GM13977 (cell line): ENCODE results near the gene CDK4.
"Not testable (repeated sequence)": the region's sequence is repeated elsewhere in the genome, so short reads cannot be mapped to it uniquely, and the experiment has no call there.

Experiments
- DNase-seq: peaks from one replicate; pipeline ENCODE4 v3.0.0; 2012; ENCODE audit warnings: low spot score
- in situ Hi-C: fragments of 300-500 bp; cut with MboI; formaldehyde crosslinking; loops from one replicate; pipeline ENCODE4 v1.12.0; 2022; ENCODE audit warnings: low sequenced_read_pairs, low pct_unique_long_range_greater_than_20kb, mixed read lengths, inconsistent platforms; ENCODE audit not compliant: unreplicated experiment
- TF ChIP-seq, protein P1 (sequence below): IDR thresholded peaks from 2 replicates; pipeline ENCODE4 v1.5.1; 2012; ENCODE audit warnings: mild to moderate bottlenecking, control low read depth; ENCODE audit not compliant: insufficient read depth; ENCODE audit errors: extremely low read depth, missing control alignments

CDK4 gene

DNA sequence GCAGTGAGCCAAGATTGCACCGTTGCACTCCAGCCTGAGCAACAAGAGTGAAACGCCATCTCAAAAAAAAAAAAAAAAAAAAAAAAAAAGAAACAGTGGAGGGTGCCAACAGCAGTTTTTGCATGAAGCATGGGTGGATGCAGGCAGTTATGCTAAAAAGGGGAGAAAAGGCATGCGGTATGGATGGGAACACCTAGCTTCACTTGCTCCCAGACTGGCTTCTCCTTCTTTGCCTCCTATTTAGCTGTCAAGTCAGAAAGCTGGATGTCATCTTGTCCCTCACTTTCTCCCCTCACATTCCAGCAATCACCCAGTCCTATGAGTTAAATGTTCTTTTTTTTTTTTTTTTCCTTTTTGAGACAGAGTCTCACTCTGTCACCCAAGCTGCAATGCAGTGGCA is 22.9 kb upstream of the CDK4 start:
- in situ Hi-C loops = no loop called here
- TF ChIP-seq, protein P1, sequence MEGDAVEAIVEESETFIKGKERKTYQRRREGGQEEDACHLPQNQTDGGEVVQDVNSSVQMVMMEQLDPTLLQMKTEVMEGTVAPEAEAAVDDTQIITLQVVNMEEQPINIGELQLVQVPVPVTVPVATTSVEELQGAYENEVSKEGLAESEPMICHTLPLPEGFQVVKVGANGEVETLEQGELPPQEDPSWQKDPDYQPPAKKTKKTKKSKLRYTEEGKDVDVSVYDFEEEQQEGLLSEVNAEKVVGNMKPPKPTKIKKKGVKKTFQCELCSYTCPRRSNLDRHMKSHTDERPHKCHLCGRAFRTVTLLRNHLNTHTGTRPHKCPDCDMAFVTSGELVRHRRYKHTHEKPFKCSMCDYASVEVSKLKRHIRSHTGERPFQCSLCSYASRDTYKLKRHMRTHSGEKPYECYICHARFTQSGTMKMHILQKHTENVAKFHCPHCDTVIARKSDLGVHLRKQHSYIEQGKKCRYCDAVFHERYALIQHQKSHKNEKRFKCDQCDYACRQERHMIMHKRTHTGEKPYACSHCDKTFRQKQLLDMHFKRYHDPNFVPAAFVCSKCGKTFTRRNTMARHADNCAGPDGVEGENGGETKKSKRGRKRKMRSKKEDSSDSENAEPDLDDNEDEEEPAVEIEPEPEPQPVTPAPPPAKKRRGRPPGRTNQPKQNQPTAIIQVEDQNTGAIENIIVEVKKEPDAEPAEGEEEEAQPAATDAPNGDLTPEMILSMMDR = no peak
- no peak for DNase-seq

DNA sequence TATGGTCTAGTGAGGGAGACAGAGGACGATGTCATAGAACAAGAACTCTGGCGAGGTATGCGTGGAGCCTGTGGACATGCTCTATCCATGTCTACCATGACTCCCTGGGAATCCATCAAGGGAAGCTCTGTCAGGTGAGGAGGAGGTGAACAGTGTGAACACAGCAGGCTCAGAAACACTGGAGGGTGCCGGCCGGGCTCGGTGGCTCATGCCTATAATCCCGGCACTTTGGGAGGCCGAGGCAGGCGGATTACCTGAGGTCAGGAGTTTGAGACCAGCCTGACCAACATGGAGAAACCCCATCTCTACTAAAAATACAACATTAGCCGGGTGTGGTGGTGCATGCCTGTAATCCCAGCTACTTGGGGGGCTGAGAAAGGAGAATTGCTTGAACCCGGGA is 22.5 kb upstream of the CDK4 start:
- in situ Hi-C loops, DNase-seq: not testable (repeated sequence)

DNA sequence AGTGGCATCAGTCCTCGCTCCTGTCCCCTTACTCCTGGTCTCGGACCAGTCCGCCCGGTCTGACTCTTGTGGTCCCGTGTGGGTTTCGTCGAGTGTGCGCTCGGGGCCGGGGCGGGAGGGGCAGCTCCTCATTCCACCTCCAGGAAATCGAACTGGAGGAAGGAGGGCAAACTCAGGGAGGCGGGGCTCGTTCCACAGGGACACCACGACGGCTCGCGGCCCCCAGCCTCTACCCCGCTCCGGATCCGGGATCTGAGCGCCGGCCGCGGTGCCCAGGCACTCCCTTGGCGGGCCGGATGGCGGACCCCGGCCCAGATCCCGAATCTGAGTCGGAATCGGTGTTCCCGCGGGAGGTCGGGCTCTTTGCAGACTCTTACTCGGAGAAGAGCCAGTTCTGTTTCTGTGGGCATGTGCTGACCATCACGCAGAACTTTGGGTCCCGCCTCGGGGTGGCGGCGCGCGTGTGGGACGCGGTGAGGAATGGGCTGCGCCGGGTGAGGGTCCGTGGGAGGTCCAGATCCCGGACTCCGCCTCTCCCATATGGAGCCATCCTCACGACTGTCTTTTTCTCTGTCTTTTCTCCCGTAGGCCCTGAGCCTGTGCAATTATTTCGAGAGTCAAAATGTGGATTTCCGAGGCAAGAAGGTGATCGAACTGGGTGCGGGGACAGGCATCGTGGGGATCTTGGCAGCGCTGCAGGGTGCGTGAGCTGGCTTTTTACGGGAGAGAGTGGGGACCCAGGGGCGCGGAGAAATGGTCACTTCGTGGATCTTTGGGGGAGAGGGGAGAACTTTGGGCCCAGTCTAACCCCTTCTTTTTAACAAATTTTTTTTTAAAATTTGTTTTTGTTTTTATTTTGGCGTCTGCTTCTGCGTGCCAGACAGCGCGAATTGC is 20.6 kb upstream of the CDK4 start, which contains the start of gene EEF1AKMT3:
TSS of gene EEF1AKMT3 (plus strand) at position 186 of the 894 bp plus-strand sequence. CDS start at position 297, 111 bp downstream.
- no peak for DNase-seq
- TF ChIP-seq, protein P1 = no peak
- in situ Hi-C loops = no loop called here

DNA sequence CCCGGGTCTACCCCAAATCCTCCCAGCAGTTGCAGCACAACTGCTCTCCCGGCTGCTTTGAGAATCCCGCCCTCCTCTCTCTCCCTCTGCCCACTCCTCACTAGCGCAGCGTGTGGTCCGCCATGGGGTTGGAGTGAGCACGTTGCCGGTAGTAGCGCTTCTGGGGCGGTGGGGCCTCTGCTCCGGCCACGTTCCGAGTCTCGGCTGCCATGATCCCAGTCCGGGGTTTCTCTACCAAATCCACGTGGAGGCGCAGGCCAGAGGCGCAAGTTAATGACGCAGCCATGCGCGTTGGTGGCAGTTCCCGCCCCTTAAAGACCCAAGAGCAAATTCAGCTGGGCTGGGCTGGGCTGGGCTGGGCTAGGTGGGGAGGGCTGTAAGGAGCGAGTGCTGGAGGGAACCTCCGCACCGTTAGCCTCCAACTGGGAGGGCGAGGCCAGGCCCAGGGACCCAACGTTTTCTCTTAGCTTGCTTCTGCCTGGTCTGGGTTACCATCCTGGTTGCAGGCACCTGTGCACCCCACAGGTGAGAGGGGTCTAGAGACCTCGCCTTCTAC is 19.8 kb upstream of the CDK4 start, which contains the start of gene METTL1:
TSS of gene METTL1 (minus strand) at position 233 of the 556 bp plus-strand sequence. CDS start at position 211, 22 bp downstream.
- DNase-seq = peak; percentile 96
- in situ Hi-C loops = no loop called here
- TF ChIP-seq, protein P1 = no peak

DNA sequence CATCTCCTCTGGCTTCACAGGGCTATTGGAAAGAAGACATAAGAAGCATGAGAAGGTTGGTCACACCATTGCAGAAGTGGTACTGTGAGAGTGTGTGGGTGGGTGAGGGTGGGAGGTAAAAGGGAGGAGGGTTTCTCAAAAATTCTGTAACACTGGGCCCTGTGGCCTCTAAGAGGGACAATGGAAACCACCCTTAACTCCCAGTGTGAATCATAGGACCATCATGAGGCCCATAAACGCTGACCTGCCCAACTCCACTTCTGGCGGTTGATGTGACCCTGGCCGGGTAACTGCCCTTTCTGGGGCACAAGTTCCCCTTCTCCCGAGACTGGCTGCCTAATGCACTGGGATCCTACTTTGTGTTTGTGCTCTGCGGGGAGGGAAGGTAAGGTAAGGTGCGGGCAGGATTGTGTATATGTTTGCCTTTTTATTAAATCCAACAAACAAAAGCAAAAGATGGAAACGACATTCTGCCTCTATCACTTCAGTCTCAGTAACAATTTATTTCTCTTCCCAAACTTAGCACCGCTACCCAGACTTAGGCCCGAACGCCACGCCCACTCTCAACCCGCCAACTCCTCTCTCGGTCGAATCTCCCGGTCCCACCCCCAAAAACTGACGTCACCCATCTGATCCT is 19.2 kb upstream of the CDK4 start:
- DNase-seq = peak; percentile 90
- TF ChIP-seq, protein P1 = no peak
- in situ Hi-C loops = no loop called here

DNA sequence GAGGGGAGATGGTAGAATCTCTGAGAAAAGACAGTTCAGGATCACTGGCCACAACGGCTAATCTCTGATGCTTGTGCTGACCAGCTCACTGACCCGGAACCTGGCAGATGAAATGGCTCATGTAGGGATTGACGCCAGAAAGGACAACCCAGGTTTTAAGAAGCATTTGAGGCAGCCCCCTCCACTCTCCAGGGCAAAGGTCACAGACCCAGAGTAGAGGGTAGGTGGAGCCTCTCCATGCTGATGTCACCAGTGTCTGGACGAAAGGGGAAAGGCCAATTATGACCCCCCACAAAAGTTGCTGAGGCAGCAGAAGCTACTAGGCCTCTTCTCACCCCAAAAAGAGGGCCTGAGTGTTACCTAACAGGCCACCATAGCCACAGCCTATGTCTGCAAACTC is 18.6 kb upstream of the CDK4 start:
- in situ Hi-C loops = no loop called here
- TF ChIP-seq, protein P1 = no peak
- DNase-seq = no peak
